Measurements from ENCODE around the gene HARS2. TPM values are rescaled to one million over a fixed set of nuclear protein-coding genes. Genes with fewer than 3 reads are reported as not detected.
A peak's percentile ranks its signal among the peaks of the same experiment; 100 is the strongest.

HARS2 gene
- polyA plus RNA-seq, 1 donor (not counting 4 experiments of a cell fraction or from before 2014, with no cell fraction given): 44.5 TPM

DNA sequence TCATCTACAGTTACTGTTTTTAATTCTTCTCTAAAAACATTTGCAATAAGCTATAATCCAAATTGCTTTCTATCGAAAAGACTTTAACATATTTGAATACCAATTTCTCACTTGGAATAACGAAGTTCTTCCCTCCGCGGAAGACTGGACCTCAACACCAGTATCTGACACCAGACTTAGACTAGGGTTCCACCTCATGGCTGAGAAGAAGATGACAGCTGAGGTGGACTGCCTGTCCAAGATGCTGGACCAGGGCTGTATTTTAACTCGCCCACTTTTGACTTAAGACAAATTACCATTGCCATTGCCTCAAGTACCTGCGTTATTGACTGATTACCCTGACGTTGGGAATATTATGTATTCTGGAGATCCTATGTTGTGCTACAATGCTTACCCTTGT, 43.1 kb downstream of the HARS2 start:
- Histone ChIP-seq H3K4me2 (ENCODE audit: control insufficient read depth, extremely low read depth, insufficient read depth, low read depth, low read length) (no peak overlapping the region), H3K36me3 (ENCODE audit: control insufficient read depth in 2 of 2, extremely low read depth in 1 of 2, insufficient read depth in 2 of 2, low read length in 2 of 2) (no peaks in the 10 kb centered on the region), H3K9me3 (ENCODE audit: control insufficient read depth, low read depth, low read length) (no peaks in the 10 kb centered on the region), H3K27ac (ENCODE audit: control insufficient read depth, insufficient read depth, low read length) (no peak overlapping the region), H3K4me3 (ENCODE audit: control insufficient read depth in 2 of 3, extremely low read depth in 1 of 3, insufficient read depth in 2 of 3, low read depth in 1 of 3, low read length in 3 of 3) (no peak overlapping the region), H4K20me1 (ENCODE audit: control insufficient read depth, extremely low read depth, insufficient read depth, low read length) (no peaks in the 10 kb centered on the region), H3K9me1 (ENCODE audit: control insufficient read depth, extremely low read depth, insufficient read depth, low read length) (no peaks in the 10 kb centered on the region), H3K9ac (ENCODE audit: control insufficient read depth, extremely low read depth, insufficient read depth, low read length) (no peak overlapping the region), H3K27me3 (ENCODE audit: control insufficient read depth, extremely low read depth, insufficient read depth, low read length) (no peaks in the 10 kb centered on the region), H2AFZ (ENCODE audit: control insufficient read depth, low read length) (no peak overlapping the region), H3K79me2 (ENCODE audit: control insufficient read depth, insufficient read depth, low read length) (no peaks in the 10 kb centered on the region), H3K4me1 (ENCODE audit: control insufficient read depth, extremely low read depth, insufficient read depth, low read length) (no peaks in the 10 kb centered on the region)
- TF ChIP-seq, protein P1, sequence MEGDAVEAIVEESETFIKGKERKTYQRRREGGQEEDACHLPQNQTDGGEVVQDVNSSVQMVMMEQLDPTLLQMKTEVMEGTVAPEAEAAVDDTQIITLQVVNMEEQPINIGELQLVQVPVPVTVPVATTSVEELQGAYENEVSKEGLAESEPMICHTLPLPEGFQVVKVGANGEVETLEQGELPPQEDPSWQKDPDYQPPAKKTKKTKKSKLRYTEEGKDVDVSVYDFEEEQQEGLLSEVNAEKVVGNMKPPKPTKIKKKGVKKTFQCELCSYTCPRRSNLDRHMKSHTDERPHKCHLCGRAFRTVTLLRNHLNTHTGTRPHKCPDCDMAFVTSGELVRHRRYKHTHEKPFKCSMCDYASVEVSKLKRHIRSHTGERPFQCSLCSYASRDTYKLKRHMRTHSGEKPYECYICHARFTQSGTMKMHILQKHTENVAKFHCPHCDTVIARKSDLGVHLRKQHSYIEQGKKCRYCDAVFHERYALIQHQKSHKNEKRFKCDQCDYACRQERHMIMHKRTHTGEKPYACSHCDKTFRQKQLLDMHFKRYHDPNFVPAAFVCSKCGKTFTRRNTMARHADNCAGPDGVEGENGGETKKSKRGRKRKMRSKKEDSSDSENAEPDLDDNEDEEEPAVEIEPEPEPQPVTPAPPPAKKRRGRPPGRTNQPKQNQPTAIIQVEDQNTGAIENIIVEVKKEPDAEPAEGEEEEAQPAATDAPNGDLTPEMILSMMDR (optimal IDR thresholded peaks at IDR 0.05 in 1 of 3, IDR thresholded peaks at IDR 0.05 in 1 of 3, conservative IDR thresholded peaks at IDR 0.05 in 1 of 3; ENCODE audit: extremely low read depth in 1 of 3, insufficient read depth in 2 of 3, low read length in 3 of 3): peak in 2 of 3 experiments; percentile 18 to 33
- TF ChIP-seq EZH2 (IDR thresholded peaks at IDR 0.05; ENCODE audit: low read length): no peak
- DNase-seq (ENCODE audit: low read depth, low spot score) (no peak), FAIRE-seq (no peak)
- dilution Hi-C loops (cut with MboI; ENCODE audit: extremely low pct_ligation_motif_present, low sequenced_read_pairs): no loop called here

GRCh38 chr5:140737486-140737885, 46.2 kb downstream of the HARS2 start:
- H3K9me1 ChIP-seq (ENCODE audit: control insufficient read depth, extremely low read depth, insufficient read depth, low read length): no peaks in the 10 kb centered on the region
- H2AFZ ChIP-seq (ENCODE audit: control insufficient read depth, low read length): no peak overlapping the region
- H3K9me3 ChIP-seq (ENCODE audit: control insufficient read depth, low read depth, low read length): no peaks in the 10 kb centered on the region
- DNase-seq (ENCODE audit: low read depth, low spot score): no peak
- H3K9ac ChIP-seq (ENCODE audit: control insufficient read depth, extremely low read depth, insufficient read depth, low read length): no peak overlapping the region
- FAIRE-seq: no peak
- TF ChIP-seq, protein P1 (optimal IDR thresholded peaks at IDR 0.05 in 1 of 3, IDR thresholded peaks at IDR 0.05 in 1 of 3, conservative IDR thresholded peaks at IDR 0.05 in 1 of 3; ENCODE audit: extremely low read depth in 1 of 3, insufficient read depth in 2 of 3, low read length in 3 of 3): no peak
- no peak for TF ChIP-seq EZH2 (IDR thresholded peaks at IDR 0.05; ENCODE audit: low read length)
- no peak overlapping the region for H3K27ac ChIP-seq (ENCODE audit: control insufficient read depth, insufficient read depth, low read length)
- no peak overlapping the region for H3K4me2 ChIP-seq (ENCODE audit: control insufficient read depth, extremely low read depth, insufficient read depth, low read depth, low read length)
- no peaks in the 10 kb centered on the region for H3K4me1 ChIP-seq (ENCODE audit: control insufficient read depth, extremely low read depth, insufficient read depth, low read length)
- H3K27me3 ChIP-seq (ENCODE audit: control insufficient read depth, extremely low read depth, insufficient read depth, low read length): no peaks in the 10 kb centered on the region
- dilution Hi-C loops (cut with MboI; ENCODE audit: extremely low pct_ligation_motif_present, low sequenced_read_pairs): no loop called here
- no peaks in the 10 kb centered on the region for H3K79me2 ChIP-seq (ENCODE audit: control insufficient read depth, insufficient read depth, low read length)
- no peak overlapping the region for H3K4me3 ChIP-seq (ENCODE audit: control insufficient read depth in 2 of 3, extremely low read depth in 1 of 3, insufficient read depth in 2 of 3, low read depth in 1 of 3, low read length in 3 of 3)
- H3K36me3 ChIP-seq (ENCODE audit: control insufficient read depth in 2 of 2, extremely low read depth in 1 of 2, insufficient read depth in 2 of 2, low read length in 2 of 2): no peaks in the 10 kb centered on the region
- H4K20me1 ChIP-seq (ENCODE audit: control insufficient read depth, extremely low read depth, insufficient read depth, low read length): no peaks in the 10 kb centered on the region

All from keratinocyte (primary cell).